ENCODE results near the gene SNX5.

GRCh38 chr20:17993546-17993945 is 25.0 kb upstream of the SNX5 start:
- TF ChIP-seq, protein P1, sequence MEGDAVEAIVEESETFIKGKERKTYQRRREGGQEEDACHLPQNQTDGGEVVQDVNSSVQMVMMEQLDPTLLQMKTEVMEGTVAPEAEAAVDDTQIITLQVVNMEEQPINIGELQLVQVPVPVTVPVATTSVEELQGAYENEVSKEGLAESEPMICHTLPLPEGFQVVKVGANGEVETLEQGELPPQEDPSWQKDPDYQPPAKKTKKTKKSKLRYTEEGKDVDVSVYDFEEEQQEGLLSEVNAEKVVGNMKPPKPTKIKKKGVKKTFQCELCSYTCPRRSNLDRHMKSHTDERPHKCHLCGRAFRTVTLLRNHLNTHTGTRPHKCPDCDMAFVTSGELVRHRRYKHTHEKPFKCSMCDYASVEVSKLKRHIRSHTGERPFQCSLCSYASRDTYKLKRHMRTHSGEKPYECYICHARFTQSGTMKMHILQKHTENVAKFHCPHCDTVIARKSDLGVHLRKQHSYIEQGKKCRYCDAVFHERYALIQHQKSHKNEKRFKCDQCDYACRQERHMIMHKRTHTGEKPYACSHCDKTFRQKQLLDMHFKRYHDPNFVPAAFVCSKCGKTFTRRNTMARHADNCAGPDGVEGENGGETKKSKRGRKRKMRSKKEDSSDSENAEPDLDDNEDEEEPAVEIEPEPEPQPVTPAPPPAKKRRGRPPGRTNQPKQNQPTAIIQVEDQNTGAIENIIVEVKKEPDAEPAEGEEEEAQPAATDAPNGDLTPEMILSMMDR (IDR thresholded peaks at IDR 0.05) = no peak
- TF ChIP-seq POLR2A (IDR thresholded peaks at IDR 0.05) = no peak
